Endothelial cell of umbilical vein (primary cell): ENCODE results near the gene ZNF407. TPM values are rescaled to one million over a fixed set of nuclear protein-coding genes. Genes with fewer than 3 reads are reported as not detected.

Source experiments
- BruUV-seq: library from RNA; stranded (reverse); fragments of 400-500 nt; replicated peaks from 2 replicates; lab custom pipeline; 2021; lab: Mats Ljungman, UMichigan
- CTCF ChIA-PET: fragments of 300-600, 350-600 bp; sonication (Branson Sonifier 250); formaldehyde crosslinking; loops from one replicate; lab custom pipeline; 2021; ENCODE audit warnings: antibody characterized with exemption, inconsistent platforms; lab: Charles Lee
- POLR2A ChIA-PET: fragments of 300-600, 350-600 bp; sonication (Branson Sonifier 250); formaldehyde crosslinking; loops from one replicate; lab custom pipeline; 2021; ENCODE audit warnings: antibody characterized with exemption, inconsistent platforms; lab: Charles Lee
- DNase-seq: peaks from one replicate; pipeline ENCODE4 v3.0.0-alpha.2; 2011; ENCODE audit warnings: low read depth, low spot score
- FAIRE-seq: peaks from 2 replicates; lab custom pipeline; 2011; peaks lifted over from hg19 to GRCh38; lab: Jason Lieb, UNC
- H2AFZ ChIP-seq: 2 replicates; pipeline ENCODE4 v1.6.0; 2012; ENCODE audit warnings: low read depth, low read length, control low read depth, inconsistent platforms
- H3K27ac ChIP-seq: 2 replicates; pipeline ENCODE4 v1.5.1; 2011; ENCODE audit warnings: low read depth, mild to moderate bottlenecking, control low read depth, low read length, moderate library complexity; ENCODE audit not compliant: insufficient read depth
- H3K27me3 ChIP-seq, 2 experiments: 2 replicates each; pipeline versions ENCODE4 v1.6.0 to v1.6.1; 2011; ENCODE audit warnings: low read length in 2 of 2, mixed read lengths in 1 of 2; ENCODE audit not compliant: control insufficient read depth in 2 of 2, insufficient read depth in 2 of 2
- H3K36me3 ChIP-seq, 2 experiments: 2 replicates in 1 of 2; 3 replicates in 1 of 2; pipeline ENCODE4 v1.5.1; 2011; ENCODE audit warnings: low read length in 2 of 2, mild to moderate bottlenecking in 1 of 2, moderate library complexity in 1 of 2; ENCODE audit not compliant: control insufficient read depth in 2 of 2, insufficient read depth in 2 of 2; ENCODE audit errors: extremely low read depth in 1 of 2
- H3K4me1 ChIP-seq: 3 replicates; pipeline ENCODE4 v1.5.1; 2011; ENCODE audit warnings: mild to moderate bottlenecking, low read length; ENCODE audit not compliant: control insufficient read depth, insufficient read depth; ENCODE audit errors: extremely low read depth
- H3K4me2 ChIP-seq: 2 replicates; pipeline ENCODE4 v1.6.1; 2011; ENCODE audit warnings: low read length, control low read depth, mixed read lengths; ENCODE audit not compliant: insufficient read depth
- H3K4me3 ChIP-seq, 3 experiments: fragments of 200-600 bp in 1 of 3; sonication (generic), shearing (Covaris generic) in 1 of 3; replicated peaks in 1 of 3; 2 replicates each; pipeline ENCODE4 v1.5.1; 2011 to 2016; ENCODE audit warnings: control low read depth in 3 of 3, low read length in 3 of 3, mild to moderate bottlenecking in 2 of 3, inconsistent platforms in 1 of 3, low read depth in 1 of 3, moderate library complexity in 1 of 3; ENCODE audit not compliant: insufficient read depth in 1 of 3
- H3K79me2 ChIP-seq: 2 replicates; pipeline ENCODE4 v1.6.0; 2012; ENCODE audit warnings: low read length, inconsistent platforms; ENCODE audit not compliant: control insufficient read depth, insufficient read depth
- H3K9ac ChIP-seq: replicated peaks from 2 replicates; pipeline ENCODE3; 2011; ENCODE audit warnings: low read length, control low read depth; ENCODE audit not compliant: insufficient read depth; ENCODE audit errors: extremely low read depth
- H3K9me1 ChIP-seq: replicated peaks from 3 replicates; pipeline ENCODE4 v1.6.0; 2011; ENCODE audit warnings: mild to moderate bottlenecking, low read length; ENCODE audit not compliant: control insufficient read depth, insufficient read depth; ENCODE audit errors: extremely low read depth
- H3K9me3 ChIP-seq: replicated peaks from 2 replicates; pipeline ENCODE4 v1.5.1; 2012; ENCODE audit warnings: low read length, inconsistent platforms; ENCODE audit not compliant: control insufficient read depth, insufficient read depth
- H4K20me1 ChIP-seq: replicated peaks from 2 replicates; pipeline ENCODE3; 2011; ENCODE audit warnings: mild to moderate bottlenecking, low read length; ENCODE audit not compliant: control insufficient read depth, insufficient read depth; ENCODE audit errors: extremely low read depth
- EZH2 ChIP-seq: IDR thresholded peaks from 2 replicates; pipeline ENCODE4 v1.6.1; 2012; ENCODE audit warnings: borderline replicate concordance, low read depth, mild to moderate bottlenecking, moderate library complexity, low read length, inconsistent platforms; ENCODE audit not compliant: severe bottlenecking
- FOS ChIP-seq: IDR thresholded peaks from 2 replicates; pipeline ENCODE4 v1.6.1; 2011; ENCODE audit warnings: mild to moderate bottlenecking, low read length, moderate library complexity, borderline replicate concordance; ENCODE audit not compliant: insufficient read depth
- GATA2 ChIP-seq: IDR thresholded peaks from 2 replicates; pipeline ENCODE4 v1.7.0; 2011; ENCODE audit warnings: low read depth, mild to moderate bottlenecking, moderate library complexity, mixed read lengths, low read length; ENCODE audit not compliant: insufficient read length, insufficient read depth
- JUN ChIP-seq: IDR thresholded peaks from 2 replicates; pipeline ENCODE4 v1.6.1; 2011; ENCODE audit warnings: borderline replicate concordance, low read depth; ENCODE audit not compliant: insufficient read length, insufficient read depth
- MAX ChIP-seq: IDR thresholded peaks from 2 replicates; pipeline ENCODE4 v1.6.1; 2011; ENCODE audit not compliant: insufficient read depth, insufficient read length
- MYC ChIP-seq: IDR thresholded peaks from one replicate; pipeline ENCODE4 v1.6.1; 2011; ENCODE audit warnings: mild to moderate bottlenecking, low read depth, low read length
- POLR2A ChIP-seq: IDR thresholded peaks from 2 replicates; pipeline ENCODE4 v1.6.1; 2012; ENCODE audit warnings: low read depth, mild to moderate bottlenecking, control low read depth, low read length
- POLR2AphosphoS5 ChIP-seq: IDR thresholded peaks from 2 replicates; pipeline ENCODE4 v1.6.1; 2012; ENCODE audit warnings: low read depth, mild to moderate bottlenecking, control low read depth, low read length, moderate library complexity; ENCODE audit not compliant: insufficient read depth
- dilution Hi-C: fragments of 300-500 bp; cut with MboI; formaldehyde crosslinking; loops from one replicate; pipeline ENCODE4 v1.15.0; 2019; ENCODE audit warnings: low sequenced_read_pairs; ENCODE audit not compliant: extremely low pct_ligation_motif_present
- intact Hi-C: fragments of 100-400 bp; cut with micrococcal nuclease; formaldehyde crosslinking; loops from one replicate; pipeline ENCODE4 v1.10.0; 2022
- polyA plus RNA-seq, 4 experiments: library from polyadenylated mRNA; depleted of rRNA in 3 of 4; stranded (reverse) in 3 of 4; unstranded in 1 of 4; fragments of >200 nt; gene quantifications; 2 replicates each; pipeline versions ENCODE4 v1.2.1 to v1.2.3, GENCODE V29; 2011 to 2012; ENCODE audit warnings: missing spikeins in 1 of 4
- total RNA-seq: library from RNA; stranded (reverse); gene quantifications from 2 replicates; pipeline ENCODE4 v1.2.3, GENCODE V29; 2021
- TF ChIP-seq, protein P1 (sequence below), 2 donors: IDR thresholded peaks; 1 replicate in 1 of 2; 2 replicates in 1 of 2; pipeline ENCODE4 v1.5.1; 2011; ENCODE audit warnings: low read length in 2 of 2, mild to moderate bottlenecking in 2 of 2, moderate library complexity in 2 of 2, control low read depth in 1 of 2, inconsistent platforms in 1 of 2, low read depth in 1 of 2; ENCODE audit not compliant: insufficient read depth in 1 of 2; ENCODE audit errors: extremely low read depth in 1 of 2

ZNF407 gene
- total and polyA plus RNA-seq, 2 donors (not counting 3 experiments of a cell fraction or from before 2014, with no cell fraction given), result 3.8 to 20.1 TPM

GRCh38 chr18:74980669-74981068 is 383.0 kb downstream of the ZNF407 start:
- TF ChIP-seq JUN (no peak), MAX (no peak), EZH2 (no peak), MYC (no peak), FOS (no peak), POLR2A (no peak), POLR2AphosphoS5 (no peak), GATA2 (no peak)
- TF ChIP-seq, protein P1, sequence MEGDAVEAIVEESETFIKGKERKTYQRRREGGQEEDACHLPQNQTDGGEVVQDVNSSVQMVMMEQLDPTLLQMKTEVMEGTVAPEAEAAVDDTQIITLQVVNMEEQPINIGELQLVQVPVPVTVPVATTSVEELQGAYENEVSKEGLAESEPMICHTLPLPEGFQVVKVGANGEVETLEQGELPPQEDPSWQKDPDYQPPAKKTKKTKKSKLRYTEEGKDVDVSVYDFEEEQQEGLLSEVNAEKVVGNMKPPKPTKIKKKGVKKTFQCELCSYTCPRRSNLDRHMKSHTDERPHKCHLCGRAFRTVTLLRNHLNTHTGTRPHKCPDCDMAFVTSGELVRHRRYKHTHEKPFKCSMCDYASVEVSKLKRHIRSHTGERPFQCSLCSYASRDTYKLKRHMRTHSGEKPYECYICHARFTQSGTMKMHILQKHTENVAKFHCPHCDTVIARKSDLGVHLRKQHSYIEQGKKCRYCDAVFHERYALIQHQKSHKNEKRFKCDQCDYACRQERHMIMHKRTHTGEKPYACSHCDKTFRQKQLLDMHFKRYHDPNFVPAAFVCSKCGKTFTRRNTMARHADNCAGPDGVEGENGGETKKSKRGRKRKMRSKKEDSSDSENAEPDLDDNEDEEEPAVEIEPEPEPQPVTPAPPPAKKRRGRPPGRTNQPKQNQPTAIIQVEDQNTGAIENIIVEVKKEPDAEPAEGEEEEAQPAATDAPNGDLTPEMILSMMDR (IDR thresholded peaks at IDR 0.05; ENCODE audit: extremely low read depth in 1 of 2, insufficient read depth in 1 of 2, low read depth in 1 of 2, low read length in 2 of 2), result no peak
- H3K27ac ChIP-seq, result no peak overlapping the region
- DNase-seq, result no peak
- no peaks in the 10 kb centered on the region for H4K20me1 ChIP-seq
- H3K36me3 ChIP-seq, result no peaks in the 10 kb centered on the region
- H3K27me3 ChIP-seq, result no peaks in the 10 kb centered on the region
- no peak for FAIRE-seq
- no peak overlapping the region for H3K4me2 ChIP-seq
- ChIA-PET CTCF (no interaction called here), POLR2A (no interaction called here)
- H2AFZ ChIP-seq, result no peak overlapping the region
- no peaks in the 10 kb centered on the region for H3K4me1 ChIP-seq
- no peak overlapping the region for H3K4me3 ChIP-seq
- BruUV-seq, result no TSS peak
- H3K9ac ChIP-seq, result no peak overlapping the region
- no peaks in the 10 kb centered on the region for H3K9me1 ChIP-seq
- no peaks in the 10 kb centered on the region for H3K9me3 ChIP-seq
- dilution Hi-C loops, result no loop called here
- H3K79me2 ChIP-seq, result no peaks in the 10 kb centered on the region
- intact Hi-C loops, result no loop called here
